ENCODE data around the gene LAMC3. TPM values are rescaled to one million over a fixed set of nuclear protein-coding genes. Genes with fewer than 3 reads are reported as not detected.
A peak's percentile ranks its signal among the peaks of the same experiment; 100 is the strongest.
"Not testable (repeated sequence)": the region's sequence is repeated elsewhere in the genome, so short reads cannot be mapped to it uniquely, and the experiment has no call there.

The LAMC3 gene
- total RNA-seq, 1 donor from 2014 or later, result 0.09 TPM

- Mint-ChIP-seq H3K9me3 (no peaks in the 10 kb centered on the region), H3K4me1 (peaks cover 3% of the 10 kb centered on the region), H3K27me3 (peaks cover 35% of the 10 kb centered on the region), H3K27ac (no peak overlapping the region), H3K4me3 (peak overlapping the region; percentile 61), H3K36me3 (ENCODE audit: low read depth) (no peaks in the 10 kb centered on the region)
- peak; percentile 71 for DNase-seq
- intact Hi-C loops (cut with micrococcal nuclease), result no loop called here
These were observed 86.8 kb downstream of the LAMC3 start for GRCh38 chr9:131095666-131096268.

GRCh38 chr9:131096269-131097125 lies 87.5 kb downstream of the LAMC3 start, which contains the start of gene AIF1L:
Gene AIF1L, plus strand, starts transcription at chr9:131096531. Its CDS starts 99 bp downstream, at chr9:131096630.
- Mint-ChIP-seq H3K27me3 (peaks cover 35% of the 10 kb centered on the region), H3K4me1 (peaks cover 3% of the 10 kb centered on the region), H3K4me3 (peak within 1 kb of the TSS; percentile 61), H3K9me3 (no peaks in the 10 kb centered on the region), H3K27ac (no peak within 1 kb of the TSS), H3K36me3 (ENCODE audit: low read depth) (no peaks in the 10 kb centered on the region)
- intact Hi-C loops (cut with micrococcal nuclease), result no loop called here
- DNase-seq, result peak; percentile 65

DNA sequence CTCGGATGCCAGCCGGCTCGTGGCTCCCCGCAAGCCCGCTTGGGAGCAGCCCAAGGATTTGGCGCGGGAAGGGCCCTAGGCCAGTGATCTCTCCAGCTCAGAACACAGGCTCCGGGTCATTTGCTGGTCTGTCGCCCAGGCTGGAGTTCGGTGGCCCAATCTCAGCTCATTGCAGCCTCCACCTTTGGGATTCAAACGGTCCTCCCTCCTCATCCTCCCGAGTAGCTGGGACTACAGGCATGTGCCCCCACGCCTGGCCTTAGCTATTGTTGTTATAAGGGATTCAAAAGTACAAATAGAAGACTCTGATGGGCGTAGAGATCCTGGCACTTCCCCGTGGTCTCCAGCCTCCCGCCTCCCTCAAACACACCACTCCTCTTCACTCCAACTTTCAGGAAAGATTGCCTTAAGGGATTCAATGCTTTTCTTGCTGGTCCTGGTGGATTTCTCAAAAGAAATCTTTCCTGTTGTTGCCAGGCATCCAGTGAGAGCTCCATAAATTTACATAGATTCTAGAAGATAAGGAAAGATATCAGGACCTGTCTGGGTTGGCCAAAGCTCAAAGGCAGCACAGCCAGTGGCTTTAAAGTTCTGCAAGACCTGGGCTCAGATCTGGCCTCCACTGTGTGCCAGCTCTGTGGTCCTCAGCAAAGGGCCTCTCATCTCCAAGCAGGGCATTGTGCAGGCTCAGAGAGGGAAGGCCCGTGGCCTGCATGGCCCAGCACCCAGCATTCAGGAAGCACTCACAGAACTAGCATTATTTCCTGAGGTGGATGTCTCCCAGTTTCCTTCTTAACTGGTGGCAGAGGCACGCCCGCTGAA lies 88.4 kb downstream of the LAMC3 start:
- intact Hi-C loops (cut with micrococcal nuclease), result no loop called here
- DNase-seq, result no peak
- peaks cover 35% of the 10 kb centered on the region for H3K27me3 Mint-ChIP-seq
- peak overlapping the region; percentile 53 for H3K4me3 Mint-ChIP-seq
- no peaks in the 10 kb centered on the region for H3K36me3 Mint-ChIP-seq (ENCODE audit: low read depth)
- H3K9me3 Mint-ChIP-seq, result no peaks in the 10 kb centered on the region
- H3K4me1 Mint-ChIP-seq, result peaks cover 3% of the 10 kb centered on the region
- H3K27ac Mint-ChIP-seq, result no peak overlapping the region

GRCh38 chr9:131097948-131098278 lies 88.9 kb downstream of the LAMC3 start:
- Mint-ChIP-seq H3K4me3 (no peak overlapping the region), H3K4me1 (peaks cover 3% of the 10 kb centered on the region), H3K9me3 (no peaks in the 10 kb centered on the region), H3K36me3 (ENCODE audit: low read depth) (no peaks in the 10 kb centered on the region), H3K27me3 (peaks cover 35% of the 10 kb centered on the region), H3K27ac (no peak overlapping the region)
- intact Hi-C loops (cut with micrococcal nuclease), result no loop called here
- no peak for DNase-seq

DNA sequence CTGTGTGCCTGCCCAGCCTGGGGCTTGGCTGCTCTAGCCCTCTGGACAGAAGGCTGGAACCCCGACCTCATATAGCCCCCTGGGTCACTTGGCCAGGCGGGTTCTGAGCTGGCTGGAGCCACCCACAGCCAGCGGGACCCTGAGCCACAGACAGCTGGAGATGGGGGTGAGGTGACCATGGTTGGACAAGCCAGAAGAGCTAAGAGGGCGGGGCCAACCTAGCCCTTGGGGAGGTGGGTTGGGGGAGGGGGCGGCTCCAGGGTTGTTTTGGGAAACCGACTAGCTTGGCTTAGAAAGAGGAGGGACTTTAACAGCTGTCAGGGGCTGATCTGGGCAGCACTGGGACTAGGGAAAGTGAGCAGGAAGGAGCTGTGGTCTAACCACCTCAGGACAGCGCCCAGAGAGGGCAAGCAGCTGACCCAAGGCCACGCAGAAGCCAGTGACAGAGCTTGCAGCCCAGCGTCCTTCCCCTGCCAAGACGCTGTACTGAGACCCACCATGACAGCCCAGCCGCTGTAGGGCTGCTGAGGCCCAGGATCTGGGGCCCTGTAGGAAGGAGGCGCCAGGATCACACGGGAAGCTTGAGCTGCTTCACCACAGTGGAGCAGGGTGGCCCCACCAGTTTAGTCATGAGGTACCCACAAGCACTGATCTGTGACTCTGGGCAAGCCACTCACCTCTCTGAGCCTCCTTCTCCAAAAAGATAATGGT lies 89.6 kb downstream of the LAMC3 start:
- no peak overlapping the region for H3K27ac Mint-ChIP-seq
- peaks cover 3% of the 10 kb centered on the region for H3K4me1 Mint-ChIP-seq
- DNase-seq, result no peak
- H3K9me3 Mint-ChIP-seq, result no peaks in the 10 kb centered on the region
- H3K4me3 Mint-ChIP-seq, result no peak overlapping the region
- intact Hi-C loops (cut with micrococcal nuclease), result no loop called here
- no peaks in the 10 kb centered on the region for H3K36me3 Mint-ChIP-seq (ENCODE audit: low read depth)
- peaks cover 35% of the 10 kb centered on the region for H3K27me3 Mint-ChIP-seq

DNA sequence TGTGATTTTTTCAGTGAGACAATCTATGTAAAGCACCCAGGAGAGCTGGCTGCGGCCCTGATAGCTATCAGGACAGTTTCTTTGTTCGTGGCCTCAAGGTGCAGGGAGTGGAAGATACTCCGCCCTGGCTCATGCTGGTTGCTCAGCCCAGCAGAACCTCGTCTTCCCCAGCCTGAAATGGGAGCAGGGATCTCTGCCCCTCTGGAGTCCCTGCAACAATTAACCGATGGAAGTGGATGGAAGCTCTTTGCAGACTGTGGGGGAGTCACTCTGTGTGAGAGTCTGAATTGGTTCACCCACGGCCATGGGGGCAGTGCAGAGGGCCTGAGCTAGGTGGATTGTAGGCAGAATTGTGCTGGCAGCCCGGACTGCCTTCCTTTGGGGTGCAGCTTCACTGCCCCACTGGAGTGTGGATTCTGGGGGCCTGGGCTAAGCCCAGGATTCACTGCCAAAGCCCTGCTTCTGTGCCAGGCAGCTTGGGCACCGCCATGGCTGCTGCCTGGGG lies 90.2 kb downstream of the LAMC3 start:
- intact Hi-C loops (cut with micrococcal nuclease), result no loop called here
- peaks cover 3% of the 10 kb centered on the region for H3K4me1 Mint-ChIP-seq
- H3K4me3 Mint-ChIP-seq, result no peak overlapping the region
- DNase-seq, result no peak
- H3K27ac Mint-ChIP-seq, result no peak overlapping the region
- H3K36me3 Mint-ChIP-seq (ENCODE audit: low read depth), result no peaks in the 10 kb centered on the region
- H3K27me3 Mint-ChIP-seq, result peaks cover 34% of the 10 kb centered on the region
- no peaks in the 10 kb centered on the region for H3K9me3 Mint-ChIP-seq

DNA sequence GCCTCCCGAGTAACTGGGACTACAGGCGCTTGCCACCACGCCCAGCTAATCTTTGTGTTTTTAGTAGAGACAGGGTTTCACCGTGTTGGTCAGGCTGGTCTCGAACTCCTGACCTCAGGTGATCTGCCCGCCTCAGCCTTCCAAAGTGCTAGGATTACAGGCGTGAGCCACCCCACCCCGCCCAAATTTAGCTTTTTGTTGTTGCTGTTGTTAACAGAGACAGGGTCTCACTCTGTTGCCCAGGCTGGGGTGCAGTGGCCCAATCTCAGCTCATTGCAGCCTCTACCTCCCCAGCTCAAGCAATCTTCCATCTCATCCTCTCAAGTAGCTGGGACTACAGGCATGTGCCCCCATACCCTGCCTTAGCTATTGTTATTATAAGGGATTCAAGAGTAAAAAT lies 90.9 kb downstream of the LAMC3 start:
- H3K27ac Mint-ChIP-seq; H3K36me3 Mint-ChIP-seq (ENCODE audit: low read depth); intact Hi-C loops (cut with micrococcal nuclease); H3K4me1 Mint-ChIP-seq; DNase-seq; H3K9me3 Mint-ChIP-seq; H3K4me3 Mint-ChIP-seq: not testable (repeated sequence)
- peaks cover 28% of the 10 kb centered on the region for H3K27me3 Mint-ChIP-seq

GRCh38 chr9:131100445-131100844 lies 91.5 kb downstream of the LAMC3 start:
- Mint-ChIP-seq H3K27ac (no peak overlapping the region), H3K36me3 (ENCODE audit: low read depth) (no peaks in the 10 kb centered on the region), H3K9me3 (no peaks in the 10 kb centered on the region), H3K27me3 (peaks cover 22% of the 10 kb centered on the region), H3K4me1 (peaks cover 3% of the 10 kb centered on the region), H3K4me3 (no peak overlapping the region)
- intact Hi-C loops (cut with micrococcal nuclease), result no loop called here
- DNase-seq, result no peak

DNA sequence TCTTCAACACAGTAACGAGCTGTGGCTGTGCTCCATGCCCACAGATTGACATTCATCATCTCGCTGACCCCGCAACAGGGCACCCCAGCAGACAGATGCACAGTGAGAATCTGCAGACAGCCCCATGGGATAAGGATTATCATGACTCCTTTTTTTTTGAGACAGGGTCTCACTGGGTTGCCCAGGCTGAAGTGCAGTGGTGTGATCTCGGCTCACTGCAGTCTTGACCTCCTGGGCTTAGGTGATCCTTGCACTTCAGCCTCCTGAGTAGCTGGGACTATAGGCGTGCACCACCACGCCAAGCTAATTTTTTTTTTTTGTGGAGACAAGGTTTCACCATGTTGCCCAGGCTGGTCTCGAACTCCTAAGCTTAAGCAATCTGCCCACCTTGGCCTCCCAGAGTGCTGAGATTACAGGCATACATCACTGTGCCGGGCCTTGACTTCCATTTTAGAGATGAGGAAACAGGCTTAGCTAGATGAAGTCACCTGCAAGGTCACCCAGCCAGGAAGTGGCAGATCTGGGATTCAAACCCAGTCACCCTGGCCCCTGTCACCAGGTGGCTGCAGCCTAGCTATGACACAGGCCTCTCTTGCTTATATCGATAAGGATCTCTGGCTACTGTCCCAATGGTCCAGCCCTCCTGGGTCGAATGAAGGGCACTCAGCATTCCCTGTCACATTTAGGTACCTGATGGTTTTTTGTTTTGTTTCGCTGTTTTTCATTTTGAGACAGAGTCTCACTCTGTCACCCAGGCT lies 92.4 kb downstream of the LAMC3 start:
- no peak overlapping the region for H3K27ac Mint-ChIP-seq
- DNase-seq, result no peak
- H3K9me3 Mint-ChIP-seq, result no peaks in the 10 kb centered on the region

DNA sequence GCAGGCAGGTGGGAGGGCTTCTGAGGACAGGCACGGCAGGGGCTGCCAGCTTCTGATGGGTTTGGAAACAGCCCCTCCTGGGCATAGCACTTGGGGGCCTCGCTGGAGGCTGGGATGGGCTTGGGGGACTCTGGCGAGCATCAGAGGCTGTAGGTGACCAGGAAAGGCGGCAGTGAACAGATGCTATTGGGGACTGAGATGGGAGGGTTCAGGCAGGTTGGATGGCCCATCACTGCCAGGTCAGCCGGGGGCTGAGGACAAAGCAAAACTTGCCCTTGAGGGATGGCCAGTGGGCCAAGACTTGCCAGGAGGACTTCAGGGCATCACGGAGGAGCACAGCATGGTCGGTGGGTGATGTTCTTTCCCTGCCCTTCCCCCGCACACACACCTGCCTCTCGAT lies 94.0 kb downstream of the LAMC3 start:
- no peak overlapping the region for H3K4me3 Mint-ChIP-seq
- no peak for DNase-seq
- no peaks in the 10 kb centered on the region for H3K4me1 Mint-ChIP-seq
- intact Hi-C loops (cut with micrococcal nuclease), result no loop called here
- no peak overlapping the region for H3K27ac Mint-ChIP-seq
- H3K36me3 Mint-ChIP-seq (ENCODE audit: low read depth), result no peaks in the 10 kb centered on the region
- peaks cover 5% of the 10 kb centered on the region for H3K27me3 Mint-ChIP-seq
- H3K9me3 Mint-ChIP-seq, result no peaks in the 10 kb centered on the region

More for the DNA sequence above, 92.4 kb downstream of the LAMC3 start:
- intact Hi-C loops (cut with micrococcal nuclease), result no loop called here
- Mint-ChIP-seq H3K4me3 (no peak overlapping the region), H3K36me3 (ENCODE audit: low read depth) (no peaks in the 10 kb centered on the region), H3K27me3 (peaks cover 15% of the 10 kb centered on the region), H3K4me1 (no peaks in the 10 kb centered on the region)

DNA sequence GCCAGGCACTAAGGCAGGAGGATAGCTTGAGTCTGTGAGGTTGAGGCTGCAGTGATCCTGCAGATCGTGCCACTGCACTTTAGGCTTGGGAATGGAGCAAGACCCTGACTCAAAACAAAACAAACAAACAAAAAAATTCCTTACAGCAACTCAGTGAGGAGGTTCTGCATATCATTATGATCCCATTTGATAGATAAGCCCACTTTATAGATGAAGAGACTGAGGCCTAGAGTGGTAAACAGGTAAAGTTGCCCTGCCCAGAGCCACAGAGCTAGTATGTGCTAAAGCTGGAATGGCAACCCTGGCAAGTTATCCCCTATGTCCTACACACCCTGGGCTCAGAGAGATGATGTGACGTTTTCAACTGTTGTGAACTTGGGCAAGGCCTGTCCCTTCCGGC lies 94.6 kb downstream of the LAMC3 start:
- Mint-ChIP-seq H3K4me1 (no peaks in the 10 kb centered on the region), H3K4me3 (no peak overlapping the region), H3K9me3 (no peaks in the 10 kb centered on the region), H3K27me3 (peaks cover 2% of the 10 kb centered on the region), H3K36me3 (ENCODE audit: low read depth) (no peaks in the 10 kb centered on the region), H3K27ac (no peak overlapping the region)
- DNase-seq, result no peak
- intact Hi-C loops (cut with micrococcal nuclease), result no loop called here

- H3K4me1 Mint-ChIP-seq, result no peaks in the 10 kb centered on the region
- peaks cover under 1% of the 10 kb centered on the region for H3K27me3 Mint-ChIP-seq
- H3K4me3 Mint-ChIP-seq, result no peak overlapping the region
- H3K27ac Mint-ChIP-seq, result no peak overlapping the region
- H3K36me3 Mint-ChIP-seq (ENCODE audit: low read depth), result no peaks in the 10 kb centered on the region
- DNase-seq, result no peak
- intact Hi-C loops (cut with micrococcal nuclease), result no loop called here
- H3K9me3 Mint-ChIP-seq, result no peaks in the 10 kb centered on the region
These were observed 95.2 kb downstream of the LAMC3 start for GRCh38 chr9:131104016-131104740.
